Glutamatergic neuron (in vitro differentiated cells): ENCODE data around the gene MATN4. TPM values are rescaled to one million over a fixed set of nuclear protein-coding genes. Genes with fewer than 3 reads are reported as not detected.

Experiments used
- DNase-seq: peaks from one replicate; pipeline ENCODE4 v3.0.0; 2022
- H3K27ac Mint-ChIP-seq: one replicate; pipeline ENCODE4 v1.8.0; 2020; ENCODE audit warnings: mild to moderate bottlenecking, mixed read lengths, inconsistent platforms; ENCODE audit not compliant: unreplicated experiment
- H3K27me3 Mint-ChIP-seq: one replicate; pipeline ENCODE4 v1.8.0; 2020; ENCODE audit warnings: mild to moderate bottlenecking, moderate library complexity, mixed read lengths, inconsistent platforms; ENCODE audit not compliant: unreplicated experiment
- H3K36me3 Mint-ChIP-seq: one replicate; pipeline ENCODE4 v1.8.0; 2020; ENCODE audit warnings: mild to moderate bottlenecking, mixed read lengths, inconsistent platforms; ENCODE audit not compliant: unreplicated experiment
- H3K4me1 Mint-ChIP-seq: one replicate; pipeline ENCODE4 v1.8.0; 2020; ENCODE audit warnings: mild to moderate bottlenecking, low read depth, mixed read lengths, inconsistent platforms; ENCODE audit not compliant: unreplicated experiment
- H3K4me3 Mint-ChIP-seq: one replicate; pipeline ENCODE4 v1.8.0; 2020; ENCODE audit warnings: mild to moderate bottlenecking, mixed read lengths, inconsistent platforms; ENCODE audit not compliant: unreplicated experiment
- H3K9me3 Mint-ChIP-seq: one replicate; pipeline ENCODE4 v1.8.0; 2020; ENCODE audit warnings: mild to moderate bottlenecking, moderate library complexity, mixed read lengths, inconsistent platforms; ENCODE audit not compliant: unreplicated experiment
- CTCF ChIP-seq: fragments of 200-600 bp; sonication (generic); IDR thresholded peaks from one replicate; pipeline ENCODE4 v1.5.0; 2021; ENCODE audit not compliant: partially characterized antibody, unreplicated experiment
- total RNA-seq: library from RNA; stranded (reverse); fragmentation: NEBNext Ultra II Directional; extraction: Animal tissue kit (Norgen Biotek cat#: 25700); gene quantifications from one replicate; pipeline ENCODE4 v1.2.1, GENCODE V29; 2021; ENCODE audit not compliant: unreplicated experiment

The MATN4 gene
- total RNA-seq, 1 donor from 2014 or later, result not detected

GRCh38 chr20:45328451-45328850, 20.4 kb upstream of the MATN4 start:
- H3K4me1 Mint-ChIP-seq, result peaks cover 12% of the 10 kb centered on the region
- H3K27me3 Mint-ChIP-seq, result no peaks in the 10 kb centered on the region
- H3K4me3 Mint-ChIP-seq, result no peak overlapping the region
- H3K9me3 Mint-ChIP-seq, result peaks cover 1% of the 10 kb centered on the region
- no peak for DNase-seq
- no peak for TF ChIP-seq CTCF
- H3K27ac Mint-ChIP-seq, result no peak overlapping the region
- H3K36me3 Mint-ChIP-seq, result no peaks in the 10 kb centered on the region

- Mint-ChIP-seq H3K4me1 (peaks cover 12% of the 10 kb centered on the region), H3K4me3 (peak overlapping the region; percentile 11), H3K27me3 (no peaks in the 10 kb centered on the region), H3K36me3 (no peaks in the 10 kb centered on the region), H3K27ac (peak overlapping the region; percentile 55), H3K9me3 (peaks cover 1% of the 10 kb centered on the region)
- peak; percentile 56 for DNase-seq
- TF ChIP-seq CTCF, result no peak
These were observed 17.3 kb upstream of the MATN4 start for GRCh38 chr20:45325371-45325770.

GRCh38 chr20:45323731-45324130, 15.6 kb upstream of the MATN4 start:
- DNase-seq, result no peak
- Mint-ChIP-seq H3K27me3 (no peaks in the 10 kb centered on the region), H3K27ac (no peak overlapping the region), H3K36me3 (no peaks in the 10 kb centered on the region), H3K4me1 (peaks cover 12% of the 10 kb centered on the region), H3K9me3 (peaks cover 1% of the 10 kb centered on the region), H3K4me3 (no peak overlapping the region)
- no peak for TF ChIP-seq CTCF

- Mint-ChIP-seq H3K27ac (no peak overlapping the region), H3K4me3 (no peak overlapping the region), H3K36me3 (no peaks in the 10 kb centered on the region), H3K4me1 (peaks cover 12% of the 10 kb centered on the region), H3K9me3 (peaks cover 1% of the 10 kb centered on the region), H3K27me3 (no peaks in the 10 kb centered on the region)
- TF ChIP-seq CTCF, result no peak
- DNase-seq, result no peak
These were observed 14.9 kb upstream of the MATN4 start for GRCh38 chr20:45322952-45323383.

- Mint-ChIP-seq H3K4me1 (peaks cover 8% of the 10 kb centered on the region), H3K9me3 (no peaks in the 10 kb centered on the region), H3K27ac (no peak overlapping the region), H3K4me3 (no peak overlapping the region), H3K27me3 (no peaks in the 10 kb centered on the region), H3K36me3 (no peaks in the 10 kb centered on the region)
- TF ChIP-seq CTCF, result no peak
- no peak for DNase-seq
These were observed 13.0 kb upstream of the MATN4 start for GRCh38 chr20:45320948-45321595.
